ENCODE measurements around the gene TF.
"Not testable (repeated sequence)": the region's sequence is repeated elsewhere in the genome, so short reads cannot be mapped to it uniquely, and the experiment has no call there.

TF gene

DNA sequence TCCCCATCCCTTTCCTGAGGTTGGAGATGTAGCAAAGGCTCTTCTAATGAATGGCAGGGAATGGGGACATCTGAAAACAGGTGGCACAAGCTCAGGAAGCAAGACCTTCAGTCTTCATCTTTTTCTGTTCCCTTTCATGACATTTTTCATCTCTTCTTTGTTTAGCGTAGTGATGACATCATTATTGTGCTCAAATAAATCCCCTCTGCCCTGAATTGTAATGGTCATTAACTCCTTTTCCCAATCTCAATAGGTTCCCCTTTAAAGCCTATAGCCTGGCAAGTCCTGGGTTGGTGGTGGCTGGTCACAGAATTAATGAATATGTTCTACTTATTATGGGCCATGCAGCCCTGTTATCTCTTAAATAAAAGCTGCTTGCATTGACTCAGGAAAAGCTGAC, 21.4 kb downstream of the TF start:
- no peak for DNase-seq

DNA sequence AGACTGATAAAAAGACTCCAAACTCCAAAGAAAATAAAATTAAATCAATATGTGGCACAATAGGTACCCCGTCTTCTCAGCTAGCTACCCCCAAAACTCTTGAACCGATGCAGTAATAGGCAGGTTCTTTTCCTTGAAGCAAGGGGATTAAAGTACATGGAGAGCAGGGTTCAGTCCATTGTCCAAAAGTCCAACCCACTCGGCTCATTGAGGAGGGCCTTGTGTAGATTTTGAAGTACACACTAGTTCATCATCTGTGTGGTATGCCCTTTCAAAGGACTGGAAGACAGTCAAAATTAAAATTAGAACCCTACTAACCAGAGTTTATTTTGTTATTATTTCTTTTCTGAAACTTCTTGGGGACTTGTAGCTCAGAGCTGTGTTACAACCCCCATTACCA, 23.3 kb downstream of the TF start:
- no peak for DNase-seq

- no peak for DNase-seq
These were observed 27.5 kb downstream of the TF start for GRCh38 chr3:133773732-133774131.

DNA sequence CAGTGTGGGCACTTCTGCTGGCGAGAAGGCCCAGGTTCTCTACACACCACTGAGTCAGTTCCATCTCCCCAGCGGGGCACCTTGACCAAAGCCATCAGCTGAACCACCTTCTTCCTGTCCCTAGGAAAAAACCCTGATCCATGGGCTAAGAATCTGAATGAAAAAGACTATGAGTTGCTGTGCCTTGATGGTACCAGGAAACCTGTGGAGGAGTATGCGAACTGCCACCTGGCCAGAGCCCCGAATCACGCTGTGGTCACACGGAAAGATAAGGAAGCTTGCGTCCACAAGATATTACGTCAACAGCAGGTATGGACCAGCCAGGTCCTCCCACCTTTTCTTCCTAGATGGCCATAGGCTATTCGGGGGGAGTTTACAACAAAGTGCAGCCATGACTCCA, 29.1 kb downstream of the TF start:
- no peak for DNase-seq

DNA sequence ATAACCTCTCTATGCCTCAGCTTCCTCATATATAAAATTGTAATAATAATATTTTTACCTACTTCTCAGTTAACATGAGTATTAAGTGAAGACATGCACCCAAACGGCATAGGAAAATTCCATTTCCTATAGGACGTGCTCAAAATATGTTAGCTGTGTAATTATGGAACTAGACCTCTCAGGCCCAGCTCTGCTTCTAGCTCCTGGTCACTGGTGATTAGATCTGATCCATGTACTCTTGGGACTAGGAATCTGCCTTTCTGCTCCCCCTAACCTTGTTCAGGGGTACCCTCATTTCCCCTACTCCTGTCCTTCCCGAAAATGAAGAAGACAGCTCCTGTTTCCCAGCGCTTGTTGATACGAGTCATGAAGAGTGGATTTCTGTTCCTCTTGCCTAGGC, 29.6 kb downstream of the TF start:
- no peak for DNase-seq

- DNase-seq = no peak
These were observed 30.7 kb downstream of the TF start for GRCh38 chr3:133776794-133777438.

DNA sequence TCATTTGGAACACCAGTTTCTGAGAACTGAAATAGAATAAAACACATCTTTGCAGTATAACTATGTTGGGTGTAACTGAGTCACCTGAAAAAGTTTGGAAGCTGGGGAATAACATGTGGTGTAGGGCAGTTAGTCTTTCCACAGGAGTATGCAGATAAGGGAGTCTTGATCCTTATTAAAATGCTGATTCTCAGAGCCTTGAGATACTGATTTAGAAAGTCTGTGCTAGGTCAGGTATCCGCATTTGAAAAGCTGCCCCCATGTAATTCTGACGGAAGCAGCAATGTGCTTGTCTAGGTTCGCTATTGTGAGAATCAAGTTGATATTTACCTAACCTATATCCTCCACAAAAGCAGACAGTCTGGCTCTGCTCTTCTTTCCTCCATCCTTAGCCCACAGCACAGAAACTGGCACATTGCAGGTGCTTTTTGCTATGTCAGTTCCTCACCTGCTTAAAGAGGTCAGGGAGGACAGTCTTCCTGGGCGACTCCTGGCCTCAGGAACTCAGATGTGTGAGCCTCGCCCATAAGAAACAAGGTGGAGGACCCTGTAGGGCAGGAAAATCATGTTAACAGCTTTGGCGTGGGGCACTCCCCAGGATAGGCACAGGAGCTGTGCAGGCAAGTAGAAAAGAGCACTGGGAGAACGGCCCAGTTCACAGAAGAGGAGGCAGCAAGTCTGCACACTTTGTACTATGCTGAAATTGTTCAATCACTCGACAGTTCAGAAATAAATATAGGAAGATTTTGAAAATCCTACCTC, 31.8 kb downstream of the TF start:
- no peak for DNase-seq

- DNase-seq = no peak
These were observed 33.5 kb downstream of the TF start for GRCh38 chr3:133779626-133780203.

DNA sequence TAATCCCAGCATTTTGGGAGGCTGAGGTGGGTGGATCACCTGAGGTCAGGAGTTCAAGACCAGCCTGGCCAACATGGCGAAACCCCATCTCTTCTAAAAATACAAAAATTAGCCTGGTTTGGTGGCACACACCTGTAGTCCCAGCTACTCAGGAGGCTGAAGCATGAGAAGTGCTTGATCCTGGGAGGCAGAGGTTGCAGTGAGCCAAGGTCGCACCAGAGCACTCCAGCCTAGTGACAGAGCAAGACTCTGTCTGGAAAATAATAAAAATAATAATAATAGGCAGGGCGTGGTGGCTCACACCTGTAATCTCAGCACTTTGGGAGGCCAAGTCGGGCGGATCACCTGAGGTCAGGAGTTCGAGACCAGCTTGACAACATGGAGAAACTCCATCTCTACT, 34.6 kb downstream of the TF start:
- not testable (repeated sequence) for DNase-seq

GRCh38 chr3:133781570-133781969, 35.4 kb downstream of the TF start:
- no peak for DNase-seq

DNA sequence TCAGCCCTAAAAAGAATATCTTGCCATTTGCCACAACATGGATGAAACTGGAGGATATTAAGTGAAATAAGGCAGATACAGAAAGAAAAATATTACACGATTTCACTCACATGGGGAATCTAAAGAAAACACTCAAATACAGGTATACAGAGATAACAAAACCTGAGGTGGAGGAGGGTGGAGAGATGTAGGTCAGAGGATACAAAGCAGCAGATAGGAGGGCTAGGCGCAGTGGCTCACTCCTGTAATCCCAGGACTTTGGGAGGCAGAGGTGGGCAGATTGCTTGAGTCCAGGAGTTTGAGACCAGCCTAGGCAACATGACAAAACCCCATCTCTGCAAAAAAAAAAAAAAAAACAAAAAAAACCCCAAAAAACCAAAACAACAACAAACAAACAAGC, 36.3 kb downstream of the TF start:
- no peak for DNase-seq

DNA sequence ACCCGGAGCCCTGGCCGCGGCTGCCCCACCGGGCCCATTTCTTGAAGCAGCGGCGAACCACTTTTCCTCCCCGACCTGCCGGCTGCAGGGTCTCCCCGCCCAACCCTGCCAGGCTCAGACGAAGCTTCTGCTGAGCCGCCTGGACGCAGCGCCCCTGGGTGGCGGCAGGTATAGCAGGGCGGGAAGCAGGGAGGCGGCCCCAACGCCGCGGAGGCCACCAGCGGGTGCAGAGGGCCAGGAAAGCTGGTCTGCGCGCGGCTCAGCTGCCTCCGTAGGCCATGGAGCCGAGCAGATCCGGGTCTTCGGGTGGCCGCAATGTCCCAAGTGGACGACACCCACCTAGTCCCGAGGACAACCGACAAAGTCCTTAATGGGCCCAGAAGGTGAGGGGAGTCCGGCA, 37.6 kb downstream of the TF start:
- no peak for DNase-seq

DNA sequence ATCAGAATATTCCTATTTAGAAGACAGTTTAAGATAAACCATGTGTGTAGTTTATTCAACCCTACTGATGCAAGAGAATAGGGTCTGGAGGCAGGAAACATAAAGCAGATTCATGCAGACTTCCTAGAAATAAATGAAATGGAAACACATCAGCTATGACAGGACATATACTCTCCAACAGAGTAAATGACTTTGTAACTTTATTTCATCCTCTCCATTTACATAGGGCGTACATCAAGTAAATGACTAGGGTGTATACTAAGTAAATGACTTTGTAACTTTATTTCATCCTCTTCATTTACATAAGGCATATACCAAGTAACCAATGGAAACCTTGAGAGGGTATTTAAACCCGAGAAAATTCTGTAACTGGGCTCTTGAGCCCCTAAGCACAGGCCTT, 41.8 kb downstream of the TF start:
- DNase-seq = no peak

DNA sequence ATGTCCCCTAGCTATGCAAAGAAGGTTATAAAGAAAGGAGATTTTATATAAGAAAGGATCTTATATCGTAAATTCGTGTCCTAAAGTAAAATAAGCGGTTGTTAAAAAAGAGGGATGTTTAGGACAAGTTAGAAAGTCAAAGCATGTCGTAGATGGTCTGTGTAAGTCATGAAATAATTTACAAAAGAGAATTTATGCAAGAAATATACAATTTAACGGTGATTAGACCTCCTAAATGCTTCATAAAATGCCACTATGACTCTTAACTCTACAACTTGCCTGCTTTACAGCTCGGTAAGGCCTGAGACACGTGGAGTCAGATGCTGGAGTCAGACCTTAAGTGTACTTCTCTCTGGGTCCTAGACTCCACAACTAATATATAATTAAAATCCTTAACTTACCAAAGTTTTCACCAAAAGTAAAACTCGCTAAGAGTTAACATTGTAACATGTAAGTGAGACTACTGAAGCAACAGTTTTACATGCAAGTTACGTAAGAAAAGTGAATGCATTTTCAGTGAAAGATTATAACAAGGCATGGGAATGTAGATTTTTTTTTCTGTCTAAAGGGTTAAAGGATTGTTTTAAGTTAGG, 46.1 kb downstream of the TF start:
- peak; percentile 34 for DNase-seq

DNA sequence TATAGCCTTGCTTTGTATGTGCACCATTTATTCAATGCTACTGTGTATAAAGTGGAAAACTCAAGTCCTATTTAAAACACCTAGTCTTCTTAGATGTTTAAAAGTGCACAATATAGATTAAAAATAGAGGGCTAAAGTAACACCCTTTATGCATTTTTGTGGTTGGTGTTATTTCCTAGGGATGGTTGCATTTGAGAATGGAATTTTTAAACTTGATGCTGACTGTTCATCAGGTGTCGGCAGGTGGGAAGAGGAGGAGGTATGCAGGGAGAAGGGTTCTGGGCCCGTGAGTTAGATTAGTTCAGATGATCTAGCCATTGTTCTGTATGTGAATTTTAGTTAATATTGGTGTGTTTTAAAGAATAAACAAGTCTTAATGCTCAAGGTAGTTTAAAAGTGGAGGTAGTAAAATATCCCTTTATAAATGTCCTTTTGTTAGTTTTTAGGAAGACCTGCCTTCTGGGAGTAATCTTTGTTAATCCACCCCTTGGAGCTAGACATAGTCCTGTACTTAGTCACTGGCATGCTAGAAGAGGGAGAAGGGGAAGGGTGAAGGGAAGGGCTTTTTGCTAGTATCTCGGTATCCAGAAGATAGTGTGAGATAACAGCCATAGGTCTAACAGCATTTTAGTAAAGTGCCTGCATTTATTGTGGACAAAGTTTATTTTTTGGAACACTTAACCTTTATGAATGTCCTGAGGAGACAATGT, 51.4 kb downstream of the TF start:
- DNase-seq = no peak

- no peak for DNase-seq
These were observed 53.8 kb downstream of the TF start for GRCh38 chr3:133799794-133800585.

GRCh38 chr3:133803469-133803868, 57.3 kb downstream of the TF start:
- no peak for DNase-seq

DNA sequence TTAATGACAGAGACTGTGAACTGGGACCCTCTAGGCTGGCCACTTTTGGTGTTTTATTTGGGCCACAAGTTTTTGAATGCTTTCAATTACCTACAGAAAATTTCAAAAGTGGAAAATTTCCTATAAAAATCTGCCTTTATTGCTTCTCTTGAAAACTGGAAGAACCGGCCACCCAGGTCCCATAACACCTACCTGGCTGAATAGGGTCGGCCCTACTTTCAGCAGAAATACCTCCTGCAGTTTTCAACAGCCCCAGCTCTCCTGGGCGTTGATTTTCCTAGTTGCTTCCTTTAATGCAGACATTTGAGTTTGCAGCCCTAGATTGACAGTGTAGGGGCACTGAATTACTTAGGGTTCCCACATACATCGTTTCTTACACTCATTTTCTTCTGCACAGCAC, 58.7 kb downstream of the TF start:
- no peak for DNase-seq

- DNase-seq = no peak
These were observed 59.1 kb downstream of the TF start for GRCh38 chr3:133805384-133805701.

DNA sequence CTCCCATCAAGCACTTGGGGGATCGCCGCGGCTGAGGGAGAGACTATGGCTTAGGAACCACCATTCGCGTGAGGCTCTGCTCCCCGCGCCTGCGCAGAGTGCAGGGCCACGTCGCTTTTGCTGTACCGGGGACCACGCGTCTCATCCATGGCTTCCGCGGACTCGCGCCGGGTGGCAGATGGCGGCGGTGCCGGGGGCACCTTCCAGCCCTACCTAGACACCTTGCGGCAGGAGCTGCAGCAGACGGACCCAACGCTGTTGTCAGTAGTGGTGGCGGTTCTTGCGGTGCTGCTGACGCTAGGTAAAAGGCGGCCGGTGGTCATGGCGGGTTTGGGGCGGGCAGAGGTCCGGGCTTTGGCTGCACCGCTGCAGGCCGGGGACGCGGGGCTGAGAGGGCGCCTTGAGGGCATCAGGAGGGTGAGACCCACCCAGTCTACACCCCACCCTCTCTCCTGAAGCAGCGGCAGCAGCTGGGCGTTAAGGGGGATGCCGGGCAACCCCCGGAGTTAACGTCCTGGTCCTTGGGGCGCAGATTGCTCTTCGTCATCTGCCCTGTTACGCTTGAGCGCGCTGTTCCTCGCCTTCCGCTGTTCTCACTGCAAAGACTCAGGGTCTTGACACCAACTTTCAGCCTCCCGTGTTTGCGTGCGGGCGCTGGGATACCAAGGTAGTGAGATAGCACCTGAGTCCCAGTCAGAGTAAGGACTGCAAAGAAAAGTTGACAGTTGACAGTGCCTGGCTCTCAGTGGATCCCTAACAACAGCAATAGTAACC, 59.7 kb downstream of the TF start, which contains the start of gene SRPRB:
SRPRB (plus strand) TSS at position 114 of the 774 bp plus-strand sequence; CDS start at position 148, 34 bp downstream.
- peak; percentile 98 for DNase-seq

GRCh38 chr3:133812872-133813271, 66.7 kb downstream of the TF start:
- no peak for DNase-seq

- DNase-seq = no peak
These were observed 69.2 kb downstream of the TF start for GRCh38 chr3:133815386-133815785.
